GM19351 (cell line): ENCODE data around the gene ZNF497.
"Not testable (repeated sequence)": the region's sequence is repeated elsewhere in the genome, so short reads cannot be mapped to it uniquely, and the experiment has no call there.

Experiments used
- ATAC-seq: cut with Tn5 transposase; IDR thresholded peaks from one replicate; pipeline ENCODE4 v1.9.1; 2021; ENCODE audit warnings: mild to moderate bottlenecking, moderate library complexity; ENCODE audit not compliant: unreplicated experiment

ZNF497 gene

DNA sequence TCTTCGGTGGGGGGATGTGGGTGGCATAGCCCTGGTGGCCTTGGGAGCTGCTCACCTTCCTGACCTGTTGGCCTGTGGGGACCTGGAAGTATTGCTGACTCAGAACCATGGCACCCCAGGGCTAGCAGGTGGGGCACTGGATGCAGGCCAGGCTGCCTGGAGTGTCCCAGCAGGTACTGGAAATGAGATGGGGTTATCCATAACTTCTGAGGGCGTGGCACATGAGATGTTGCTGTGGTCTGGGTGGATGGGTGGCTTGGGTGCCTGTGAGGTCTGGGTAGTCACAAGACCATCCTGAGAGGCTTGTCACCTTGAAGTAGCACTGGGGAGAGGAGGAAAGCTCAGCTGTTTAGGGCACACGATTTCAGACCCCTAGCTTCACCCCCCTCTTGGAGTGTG is 32.3 kb upstream of the ZNF497 start:
- no peak for ATAC-seq

- no peak for ATAC-seq
Observed at GRCh38 chr19:58393725-58394033, 31.1 kb upstream of the ZNF497 start.

DNA sequence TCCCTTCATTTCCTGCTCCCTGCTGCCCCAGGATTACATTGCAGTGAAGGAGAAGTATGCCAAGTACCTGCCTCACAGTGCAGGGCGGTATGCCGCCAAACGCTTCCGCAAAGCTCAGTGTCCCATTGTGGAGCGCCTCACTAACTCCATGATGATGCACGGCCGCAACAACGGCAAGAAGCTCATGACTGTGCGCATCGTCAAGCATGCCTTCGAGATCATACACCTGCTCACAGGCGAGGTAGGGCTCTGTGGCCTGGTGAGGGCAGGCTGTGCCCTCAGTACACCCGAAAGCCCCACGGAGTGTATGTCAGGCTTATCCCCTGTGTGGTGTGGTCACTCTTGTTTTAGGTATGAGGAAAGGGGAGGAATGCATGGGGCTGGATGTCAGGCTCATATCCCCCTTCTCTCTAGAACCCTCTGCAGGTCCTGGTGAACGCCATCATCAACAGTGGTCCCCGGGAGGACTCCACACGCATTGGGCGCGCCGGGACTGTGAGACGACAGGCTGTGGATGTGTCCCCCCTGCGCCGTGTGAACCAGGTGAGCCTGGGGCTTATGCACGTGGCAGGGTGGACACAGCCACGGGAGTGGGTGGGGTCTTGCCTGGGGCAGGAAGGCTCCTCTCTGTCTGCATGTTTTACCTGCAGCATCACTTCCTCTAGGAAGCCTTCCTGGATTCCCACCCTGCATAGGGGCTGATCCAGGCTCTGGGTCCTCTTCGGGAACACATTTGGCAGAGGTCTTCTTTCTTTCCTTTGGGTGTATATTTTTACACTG is 30.6 kb upstream of the ZNF497 start:
- ATAC-seq = no peak

DNA sequence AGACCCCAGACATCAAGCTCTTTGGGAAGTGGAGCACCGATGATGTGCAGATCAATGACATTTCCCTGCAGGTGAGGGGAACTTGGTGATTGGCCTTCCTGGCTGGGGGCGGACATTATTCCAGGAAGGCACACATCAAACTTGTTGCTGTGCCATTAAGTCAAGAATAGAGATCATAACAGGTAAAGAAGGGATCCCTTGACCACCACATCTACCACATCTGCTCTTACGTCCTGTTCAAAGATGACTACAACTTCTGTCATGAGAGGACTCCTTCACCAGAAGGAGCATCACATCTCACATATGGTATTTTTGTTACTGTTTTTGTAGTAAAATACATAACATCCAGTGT is 25.6 kb upstream of the ZNF497 start:
- no peak for ATAC-seq

DNA sequence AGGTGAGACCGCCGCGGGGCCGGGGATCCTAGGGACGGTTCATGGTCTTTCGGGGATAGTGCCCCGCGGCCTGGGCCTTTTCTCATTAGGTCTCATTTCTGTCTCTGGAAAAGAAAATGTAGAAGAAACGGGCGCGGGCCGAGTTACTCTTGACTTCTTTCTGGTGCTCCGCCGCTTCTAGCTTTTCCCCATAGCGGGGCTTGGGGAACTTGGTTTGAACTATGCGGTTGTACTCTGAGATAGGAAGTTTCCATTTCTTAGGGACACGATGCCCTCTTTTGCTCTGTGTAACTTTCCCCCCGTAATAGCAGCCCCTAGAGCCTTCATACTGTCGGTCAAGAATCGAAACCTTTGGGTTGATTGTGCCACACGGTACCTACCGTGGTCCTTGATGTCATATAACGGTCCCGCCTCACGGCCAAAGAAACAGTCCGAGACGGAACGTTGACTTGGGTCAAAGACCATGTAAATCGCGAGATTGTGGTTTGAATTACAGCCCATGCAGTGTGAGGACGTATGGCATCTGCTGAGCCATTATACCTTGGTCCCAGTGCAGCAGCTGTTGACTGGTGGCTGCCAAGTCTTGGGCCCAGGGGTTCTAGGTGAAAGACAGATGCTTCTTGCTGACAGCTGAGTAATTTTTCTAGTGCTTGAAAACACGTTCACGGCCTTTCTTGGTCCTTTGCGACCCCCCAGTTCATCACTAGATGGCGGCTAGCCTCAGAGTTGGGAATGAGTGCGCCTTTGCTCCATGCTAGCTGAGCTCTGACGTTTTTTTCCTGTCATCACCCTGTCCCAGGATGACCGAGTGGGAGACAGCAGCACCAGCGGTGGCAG is 25.0 kb upstream of the ZNF497 start:
- ATAC-seq = no peak

GRCh38 chr19:58386576-58387337 is 24.2 kb upstream of the ZNF497 start, which contains the start of gene RPS5:
RPS5 (plus strand) TSS chr19:58387269; CDS start chr19:58388138, 869 bp downstream.
- peak; percentile 79 for ATAC-seq

- ATAC-seq = peak; percentile 2
Observed at GRCh38 chr19:58385891-58386575, 23.5 kb upstream of the ZNF497 start.

- ATAC-seq = no peak
Observed at GRCh38 chr19:58385313-58385890, 22.9 kb upstream of the ZNF497 start.

GRCh38 chr19:58382997-58383603 is 20.5 kb upstream of the ZNF497 start:
- ATAC-seq = no peak

DNA sequence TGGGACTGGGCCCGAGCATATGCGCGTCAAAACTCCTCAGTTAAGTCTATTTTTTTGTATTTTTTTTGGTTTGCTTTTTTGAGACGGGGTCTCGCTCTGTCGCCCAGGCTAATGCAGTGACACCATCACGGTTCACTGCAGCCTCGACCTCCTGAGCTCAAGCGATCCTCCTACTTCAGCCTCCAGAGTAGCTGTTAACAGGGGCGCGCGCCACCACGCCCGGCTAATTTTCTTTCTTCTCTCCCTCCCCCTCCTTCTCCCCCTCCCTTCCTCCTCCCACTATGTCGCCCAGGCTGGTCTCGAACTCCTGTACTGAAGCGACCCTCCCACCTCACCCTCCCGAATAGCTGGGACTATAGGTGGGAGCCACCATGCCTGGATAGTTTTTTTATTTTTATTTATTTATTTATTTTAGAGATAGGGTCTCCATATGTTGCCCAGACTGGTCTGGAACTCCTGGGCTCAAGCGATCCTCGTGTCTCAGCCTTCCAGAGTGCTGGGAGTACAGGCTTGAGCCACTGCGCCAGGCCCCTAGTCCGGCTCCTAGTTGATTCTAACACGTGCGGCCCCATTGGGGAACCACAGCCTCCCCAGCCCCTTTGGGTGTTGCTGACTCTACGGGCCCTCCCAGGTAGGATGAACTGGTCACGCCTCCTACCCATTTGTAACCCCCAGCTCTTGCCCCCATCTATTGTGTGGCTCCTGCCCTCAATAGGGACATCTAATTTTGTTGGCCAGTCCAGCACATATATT is 19.1 kb upstream of the ZNF497 start:
- ATAC-seq = no peak

GRCh38 chr19:58380662-58381459 is 18.3 kb upstream of the ZNF497 start, which contains the start of gene ZNF837:
ZNF837 (minus strand) TSS chr19:58381030; CDS start chr19:58369332, 11,698 bp downstream.
- ATAC-seq = peak; percentile 84

- no peak for ATAC-seq
Observed at GRCh38 chr19:58380037-58380661, 17.6 kb upstream of the ZNF497 start.

DNA sequence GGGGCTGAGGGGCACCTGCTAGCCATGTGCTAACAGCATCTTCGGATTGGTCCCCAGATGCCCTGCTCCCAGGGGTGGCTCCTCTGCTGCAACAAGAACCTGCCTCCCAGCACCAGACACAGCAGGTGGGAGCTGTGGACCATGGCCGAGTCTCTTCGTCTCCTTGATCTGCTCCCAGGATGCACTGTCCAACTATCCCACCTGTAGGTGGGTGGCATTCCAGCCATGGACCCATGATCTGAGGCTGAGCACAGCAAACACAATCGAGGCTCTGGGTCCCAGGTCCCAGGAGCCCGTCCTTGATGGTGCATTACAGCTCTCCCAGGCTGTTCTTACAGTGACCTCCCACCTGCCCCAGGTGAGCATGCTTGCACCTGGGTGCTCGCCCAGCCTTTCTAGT is 16.7 kb upstream of the ZNF497 start:
- ATAC-seq = no peak

DNA sequence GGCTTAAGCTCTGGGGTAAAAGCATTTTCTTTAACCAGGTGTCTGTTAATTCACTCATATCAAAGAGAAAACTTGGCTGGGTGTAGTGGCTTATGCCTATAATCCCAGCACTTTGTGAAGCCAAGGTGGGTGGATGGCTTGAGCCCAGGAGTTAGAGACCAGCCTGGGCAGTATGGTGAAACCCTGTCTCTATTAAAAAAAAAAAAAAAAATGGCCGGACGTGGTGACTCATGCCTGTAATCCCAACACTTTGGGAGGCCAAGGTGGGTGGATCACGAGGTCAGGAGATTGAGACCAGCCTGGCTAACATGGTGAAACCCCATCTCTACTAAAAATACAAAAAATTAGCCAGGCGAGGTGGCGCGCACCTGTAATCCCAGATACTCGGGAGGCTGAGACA is 14.2 kb upstream of the ZNF497 start:
- ATAC-seq = not testable (repeated sequence)

- no peak for ATAC-seq
Observed at GRCh38 chr19:58374200-58374599, 11.6 kb upstream of the ZNF497 start.

DNA sequence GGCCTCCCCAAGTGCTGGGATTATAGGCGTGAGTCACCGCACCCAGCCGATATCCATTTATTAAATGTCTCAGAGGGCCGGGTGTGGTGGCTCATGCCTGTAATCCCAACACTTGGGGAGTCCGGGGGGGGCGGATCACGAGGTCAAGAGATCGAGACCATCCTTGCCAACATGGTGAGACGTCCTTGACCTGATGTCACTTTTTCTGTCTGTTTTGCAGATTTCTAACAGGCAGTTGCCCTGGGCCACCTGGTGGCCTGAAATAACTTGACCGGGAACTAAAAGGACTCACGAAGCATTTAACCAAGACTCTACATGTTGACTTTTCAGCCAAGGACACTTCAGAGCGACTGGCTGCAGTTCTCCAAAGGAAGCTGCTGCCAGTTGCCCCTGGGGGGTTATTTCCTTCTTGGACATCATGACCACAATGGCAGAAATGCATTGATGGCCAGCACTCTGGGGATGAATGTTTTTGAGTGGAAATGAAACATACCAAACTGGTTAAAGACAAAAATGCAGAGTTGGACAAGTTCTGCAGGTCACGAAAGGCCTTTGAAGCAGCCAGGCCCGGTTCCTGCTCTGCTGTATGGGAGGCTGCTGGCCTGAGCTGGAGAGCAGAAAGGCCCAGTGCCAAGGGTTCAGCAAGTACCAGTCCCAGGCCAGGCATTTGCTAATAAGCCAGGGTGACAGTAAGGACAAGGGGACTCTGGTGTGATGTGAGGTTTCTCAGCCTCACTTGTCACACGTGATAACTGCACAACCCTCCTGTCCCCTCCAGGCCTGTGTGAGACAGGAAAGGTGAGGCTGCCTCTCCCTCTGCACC is 10.0 kb upstream of the ZNF497 start:
- ATAC-seq = no peak
